ENCODE measurements around the gene COL23A1.

DNA sequence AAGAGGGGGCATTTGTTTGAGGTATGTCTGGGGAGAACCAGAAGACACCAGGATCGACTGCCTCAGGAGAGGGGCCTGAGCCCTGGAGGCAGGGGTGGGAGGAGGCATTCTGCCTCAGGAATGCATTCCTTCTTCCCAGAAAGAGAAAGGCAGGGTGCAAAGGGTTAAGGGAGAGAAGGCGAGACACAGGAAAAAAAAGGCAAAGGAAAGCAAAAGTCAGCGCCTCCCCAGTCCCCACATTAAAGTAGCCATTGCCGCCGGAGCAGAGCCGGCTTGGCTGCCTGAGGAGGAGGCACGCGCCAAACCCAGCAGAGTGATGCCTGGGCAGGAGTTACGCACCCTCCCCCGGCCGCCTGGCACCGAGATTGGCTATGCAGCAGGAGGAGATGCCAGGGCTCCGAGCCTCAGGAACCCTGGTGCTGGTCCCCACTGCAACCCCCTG, 233.7 kb downstream of the COL23A1 start:
- no peak for TF ChIP-seq POLR2AphosphoS5 (IDR thresholded peaks at IDR 0.05; ENCODE audit: borderline replicate concordance, low read depth, low read length)
- no peak for TF ChIP-seq EZH2 (IDR thresholded peaks at IDR 0.05)
- no peak for TF ChIP-seq FOXP2 (optimal IDR thresholded peaks at IDR 0.05; ENCODE audit: control extremely low read depth, extremely low read length, insufficient read depth)

Measured in SK-N-MC (cell line).